Left lung (tissue), 10 donors: ENCODE results near the gene ALG14. TPM values are rescaled to one million over a fixed set of nuclear protein-coding genes. Genes with fewer than 3 reads are reported as not detected.

Experiments
- ATAC-seq: fragments of 200-7000 bp; cut with Tn5 transposase; one replicate; pipeline ENCODE4 v1.9.1; 2020; ENCODE audit warnings: moderate library complexity
- DNase-seq, 4 donors: peaks; one replicate each; pipeline ENCODE4 v3.0.0-alpha.2; 2013 to 2020
- H3K27ac ChIP-seq, 2 donors: fragments of 200-600 bp; sonication (generic) in 1 of 2; one replicate each; pipeline versions ENCODE4 v1.5.0 to v1.8.0; 2020 to 2021
- H3K27me3 ChIP-seq, 2 donors: fragments of 200-600 bp; sonication (generic) in 1 of 2; one replicate each; pipeline versions ENCODE4 v1.5.0 to v1.8.0; 2020 to 2021
- H3K36me3 ChIP-seq, 2 donors: fragments of 200-600 bp; sonication (generic) in 1 of 2; one replicate each; pipeline versions ENCODE4 v1.5.0 to v1.8.0; 2020 to 2021
- H3K4me1 ChIP-seq, 2 donors: fragments of 200-600 bp; one replicate each; pipeline ENCODE4 v1.8.0; 2021
- H3K4me3 ChIP-seq, 2 donors: fragments of 200-600 bp; sonication (generic) in 1 of 2; one replicate each; pipeline versions ENCODE4 v1.5.0 to v1.8.0; 2020 to 2021; ENCODE audit warnings: mild to moderate bottlenecking in 1 of 2
- H3K9me3 ChIP-seq, 2 donors: fragments of 200-600 bp; sonication (generic) in 1 of 2; one replicate each; pipeline versions ENCODE4 v1.5.0 to v1.8.0; 2020 to 2021
- intact Hi-C, 2 donors: fragments of 100-400 bp; cut with DNase I; formaldehyde crosslinking; loops; one replicate each; pipeline versions ENCODE4 v1.11.2 to v1.14.2; 2022
- polyA plus RNA-seq, 6 donors: library from polyadenylated mRNA; unstranded; fragments of 120-200 nt; gene quantifications; one replicate each; pipeline ENCODE4 v1.2.1, GENCODE V29; 2013; ENCODE audit not compliant: insufficient read length in 6 of 6
- total RNA-seq, 2 donors: library from RNA; stranded (reverse); fragmentation: NEBNext Ultra II Directional; extraction: Animal tissue kit (Norgen Biotek cat#: 25700); gene quantifications; one replicate each; pipeline ENCODE4 v1.2.1, GENCODE V29; 2021
- TF ChIP-seq, protein P1 (sequence below), 2 donors: fragments of 200-600 bp; sonication (generic) in 1 of 2; IDR thresholded peaks; one replicate each; pipeline versions ENCODE4 v1.5.0 to v1.8.0; 2021; ENCODE audit warnings: antibody characterized with exemption in 2 of 2
- donor health status: DM: no; HTN: yes; CAD: no.
- donor health status: DM: no; HTN: no; CAD: no.

Gene ALG14
- total and polyA plus RNA-seq, 8 donors, result 5.1 to 13.4 (median 10.1) TPM

DNA sequence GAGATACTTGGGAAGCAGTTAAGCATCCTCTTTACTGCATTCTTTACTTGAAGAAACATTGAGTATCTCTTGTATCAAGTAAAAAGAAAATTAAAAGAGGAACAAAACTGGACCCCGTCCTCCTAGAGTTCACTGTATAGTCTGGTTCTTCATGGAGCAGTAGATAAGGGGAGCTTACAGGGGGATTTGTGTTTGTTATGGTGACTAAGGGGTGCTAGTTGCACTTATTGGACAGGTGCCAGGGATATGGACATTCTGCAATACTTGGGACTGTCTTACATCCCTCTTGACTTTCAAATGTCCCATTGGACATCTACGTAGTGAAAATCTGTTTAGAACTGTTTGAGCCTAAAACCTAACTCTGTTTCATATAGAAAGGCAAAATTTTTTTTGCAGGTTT lies 67.2 kb downstream of the ALG14 start:
- Histone ChIP-seq H3K27ac (no peak overlapping the region), H3K27me3 (no peaks in the 10 kb centered on the region), H3K4me1 (peaks cover 5 to 10% of the 10 kb centered on the region in 2 donors), H3K9me3 (no peaks in the 10 kb centered on the region), H3K4me3 (no peak overlapping the region), H3K36me3 (no peaks in the 10 kb centered on the region)
- intact Hi-C loops, result no loop called here
- DNase-seq (no peak), ATAC-seq (no peak)
- TF ChIP-seq, protein P1, sequence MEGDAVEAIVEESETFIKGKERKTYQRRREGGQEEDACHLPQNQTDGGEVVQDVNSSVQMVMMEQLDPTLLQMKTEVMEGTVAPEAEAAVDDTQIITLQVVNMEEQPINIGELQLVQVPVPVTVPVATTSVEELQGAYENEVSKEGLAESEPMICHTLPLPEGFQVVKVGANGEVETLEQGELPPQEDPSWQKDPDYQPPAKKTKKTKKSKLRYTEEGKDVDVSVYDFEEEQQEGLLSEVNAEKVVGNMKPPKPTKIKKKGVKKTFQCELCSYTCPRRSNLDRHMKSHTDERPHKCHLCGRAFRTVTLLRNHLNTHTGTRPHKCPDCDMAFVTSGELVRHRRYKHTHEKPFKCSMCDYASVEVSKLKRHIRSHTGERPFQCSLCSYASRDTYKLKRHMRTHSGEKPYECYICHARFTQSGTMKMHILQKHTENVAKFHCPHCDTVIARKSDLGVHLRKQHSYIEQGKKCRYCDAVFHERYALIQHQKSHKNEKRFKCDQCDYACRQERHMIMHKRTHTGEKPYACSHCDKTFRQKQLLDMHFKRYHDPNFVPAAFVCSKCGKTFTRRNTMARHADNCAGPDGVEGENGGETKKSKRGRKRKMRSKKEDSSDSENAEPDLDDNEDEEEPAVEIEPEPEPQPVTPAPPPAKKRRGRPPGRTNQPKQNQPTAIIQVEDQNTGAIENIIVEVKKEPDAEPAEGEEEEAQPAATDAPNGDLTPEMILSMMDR (IDR thresholded peaks at IDR 0.05), result no peak

DNA sequence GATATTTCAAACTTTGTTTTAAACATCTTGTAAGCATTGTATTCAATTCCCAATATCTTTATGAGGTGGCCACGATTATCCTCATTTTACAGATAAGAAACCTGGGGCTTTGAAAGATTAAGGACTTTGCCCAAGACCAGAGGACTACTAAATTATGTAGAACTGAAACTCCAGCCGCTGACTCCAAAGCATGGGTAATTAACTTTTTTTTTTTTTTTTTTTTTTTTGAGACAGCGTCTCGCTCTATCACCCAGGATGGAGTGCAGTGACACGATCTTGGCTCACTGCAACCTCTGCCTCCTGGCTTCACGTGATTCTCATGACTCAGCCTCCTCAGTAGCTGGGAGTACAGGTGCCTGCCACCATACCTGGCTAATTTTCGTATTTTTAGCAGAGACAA lies 68.7 kb downstream of the ALG14 start:
- Histone ChIP-seq H3K36me3 (no peaks in the 10 kb centered on the region), H3K4me1 (peaks cover 5 to 10% of the 10 kb centered on the region in 2 donors), H3K27me3 (no peaks in the 10 kb centered on the region), H3K27ac (no peak overlapping the region), H3K4me3 (no peak overlapping the region), H3K9me3 (no peaks in the 10 kb centered on the region)
- TF ChIP-seq, protein P1 (IDR thresholded peaks at IDR 0.05), result no peak
- ATAC-seq (no peak), DNase-seq (no peak)
- intact Hi-C loops, result no loop called here

DNA sequence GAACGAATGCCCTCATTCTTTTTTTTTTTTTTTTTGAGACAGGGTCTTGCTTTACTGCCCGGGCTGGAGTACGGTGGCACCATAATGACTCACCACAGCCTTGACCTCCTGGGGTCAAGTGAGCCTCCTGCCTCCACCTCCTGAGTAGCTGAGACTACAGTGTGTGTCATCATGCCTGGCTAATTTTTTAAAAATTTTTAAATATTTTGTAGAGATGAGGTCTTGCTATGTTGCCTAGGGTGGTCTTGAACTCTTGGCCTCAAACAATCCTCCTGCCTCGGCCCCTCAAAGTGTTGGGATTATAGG lies 69.4 kb downstream of the ALG14 start:
- Histone ChIP-seq H3K36me3 (no peaks in the 10 kb centered on the region), H3K27me3 (no peaks in the 10 kb centered on the region), H3K27ac (peak overlapping the region; percentile 23 to 73), H3K9me3 (no peaks in the 10 kb centered on the region), H3K4me3 (no peak overlapping the region), H3K4me1 (peaks cover 5 to 10% of the 10 kb centered on the region in 2 donors)
- intact Hi-C loops, result no loop called here
- peak in 1 of 4 donors; percentile 36 for DNase-seq
- ATAC-seq, result peak; percentile 62
- TF ChIP-seq, protein P1 (IDR thresholded peaks at IDR 0.05), result no peak

- no peaks in the 10 kb centered on the region for H3K27me3 ChIP-seq
- H3K36me3 ChIP-seq, result no peaks in the 10 kb centered on the region
- H3K27ac ChIP-seq, result peak overlapping the region; percentile 23 to 73
- no peaks in the 10 kb centered on the region for H3K9me3 ChIP-seq
- H3K4me3 ChIP-seq, result no peak overlapping the region
- peak; percentile 79 for ATAC-seq
- DNase-seq, result peak in 2 of 4 donors; percentile 58 to 82
- TF ChIP-seq, protein P1 (IDR thresholded peaks at IDR 0.05), result no peak
- H3K4me1 ChIP-seq, result peaks cover 5 to 10% of the 10 kb centered on the region in 2 donors
- intact Hi-C loops, result no loop called here
Measured at GRCh38 chr1:95002540-95003432, 70.0 kb downstream of the ALG14 start.

- TF ChIP-seq, protein P1 (IDR thresholded peaks at IDR 0.05), result no peak
- H3K4me3 ChIP-seq, result no peak overlapping the region
- ATAC-seq (peak; percentile 21), DNase-seq (no peak)
- peak overlapping the region; percentile 23 to 73 for H3K27ac ChIP-seq
- intact Hi-C loops, result no loop called here
- H3K9me3 ChIP-seq, result no peaks in the 10 kb centered on the region
- no peaks in the 10 kb centered on the region for H3K36me3 ChIP-seq
- peaks cover 5 to 10% of the 10 kb centered on the region in 2 donors for H3K4me1 ChIP-seq
- H3K27me3 ChIP-seq, result no peaks in the 10 kb centered on the region
Measured at GRCh38 chr1:95002164-95002539, 70.6 kb downstream of the ALG14 start.
